GM23338 (cell line): ENCODE data around the gene SLC51A.

Source experiments
- EZH2 ChIP-seq: fragments of 200-600 bp; sonication (generic); IDR thresholded peaks from one replicate; pipeline ENCODE4 v1.8.0; 2017; ENCODE audit warnings: antibody characterized with exemption, mild to moderate bottlenecking, low read depth; ENCODE audit not compliant: unreplicated experiment
- EZH2phosphoT487 ChIP-seq: fragments of 200-600 bp; sonication (generic); IDR thresholded peaks from one replicate; pipeline ENCODE4 v1.8.1; 2018; ENCODE audit warnings: antibody characterized with exemption; ENCODE audit not compliant: unreplicated experiment
- JUNB ChIP-seq: IDR thresholded peaks from one replicate; pipeline ENCODE4 v1.6.1; 2016; ENCODE audit warnings: antibody characterized with exemption; ENCODE audit not compliant: unreplicated experiment
- NANOG ChIP-seq: IDR thresholded peaks from 2 replicates; pipeline ENCODE4 v1.6.1; 2016; ENCODE audit warnings: antibody characterized with exemption, borderline replicate concordance
- POLR2AphosphoS5 ChIP-seq: IDR thresholded peaks from 2 replicates; pipeline ENCODE4 v1.6.1; 2016; ENCODE audit warnings: antibody characterized with exemption, low read depth
- STAT1 ChIP-seq: IDR thresholded peaks from one replicate; pipeline ENCODE4 v1.6.1; 2016; ENCODE audit warnings: antibody characterized with exemption; ENCODE audit not compliant: unreplicated experiment
- TF ChIP-seq, protein P1 (sequence below), 2 experiments: fragments of 200-600 bp in 1 of 2; sonication (generic) in 1 of 2; conservative IDR thresholded peaks; 2 replicates each; pipeline versions ENCODE4 v1.5.1 to v1.6.1; 2016 to 2017; ENCODE audit warnings: antibody characterized with exemption in 2 of 2, low read depth in 2 of 2, mild to moderate bottlenecking in 2 of 2, moderate library complexity in 1 of 2
- TF ChIP-seq, protein P2 (sequence below): IDR thresholded peaks from 2 replicates; pipeline ENCODE4 v1.6.1; 2016; ENCODE audit warnings: antibody characterized with exemption

DNA sequence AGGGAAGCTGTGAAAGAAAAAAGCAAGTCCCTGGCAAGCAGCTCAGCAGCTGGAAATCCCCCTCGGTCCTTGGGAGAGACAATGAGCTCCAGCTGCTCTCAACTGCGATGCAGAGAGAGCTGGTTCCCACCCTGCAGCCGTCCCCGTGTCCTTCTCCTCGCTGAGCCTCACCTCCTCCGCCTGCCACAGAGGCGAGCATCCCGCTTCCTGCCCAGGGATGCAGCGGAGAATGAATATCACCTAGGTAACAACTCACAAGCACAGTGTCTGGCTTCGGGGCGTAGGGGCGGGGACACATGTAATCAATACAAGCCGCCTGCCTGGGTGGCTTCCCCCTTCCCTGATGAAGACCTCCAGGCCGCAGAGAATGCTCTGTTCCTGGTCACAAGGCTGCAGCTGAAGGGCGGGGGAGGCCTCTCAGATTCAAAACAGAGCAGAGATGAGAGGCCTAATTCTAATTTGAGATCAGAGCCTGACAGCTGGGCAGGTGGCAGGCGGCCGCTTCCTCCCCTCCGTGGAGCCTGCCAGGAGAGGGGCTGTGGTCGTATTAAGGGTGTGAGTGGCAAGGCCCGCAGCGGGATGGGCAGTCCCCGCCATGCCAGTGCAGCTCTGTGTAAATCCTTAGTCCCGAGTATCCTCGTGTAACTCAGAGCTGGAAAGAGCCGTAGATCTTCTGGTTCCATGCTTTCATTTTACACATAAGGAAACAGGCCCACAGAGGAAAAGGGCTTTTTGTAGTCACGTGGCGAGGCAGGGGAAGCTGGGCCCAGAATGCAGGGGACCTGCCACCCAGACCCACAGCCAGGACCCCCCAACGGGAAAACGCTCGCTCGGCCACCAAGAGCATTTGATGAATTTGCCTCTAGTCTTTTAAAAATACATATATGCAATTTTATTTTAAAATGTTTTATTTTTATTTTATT, 29.4 kb upstream of the SLC51A start:
- TF ChIP-seq, protein P1, sequence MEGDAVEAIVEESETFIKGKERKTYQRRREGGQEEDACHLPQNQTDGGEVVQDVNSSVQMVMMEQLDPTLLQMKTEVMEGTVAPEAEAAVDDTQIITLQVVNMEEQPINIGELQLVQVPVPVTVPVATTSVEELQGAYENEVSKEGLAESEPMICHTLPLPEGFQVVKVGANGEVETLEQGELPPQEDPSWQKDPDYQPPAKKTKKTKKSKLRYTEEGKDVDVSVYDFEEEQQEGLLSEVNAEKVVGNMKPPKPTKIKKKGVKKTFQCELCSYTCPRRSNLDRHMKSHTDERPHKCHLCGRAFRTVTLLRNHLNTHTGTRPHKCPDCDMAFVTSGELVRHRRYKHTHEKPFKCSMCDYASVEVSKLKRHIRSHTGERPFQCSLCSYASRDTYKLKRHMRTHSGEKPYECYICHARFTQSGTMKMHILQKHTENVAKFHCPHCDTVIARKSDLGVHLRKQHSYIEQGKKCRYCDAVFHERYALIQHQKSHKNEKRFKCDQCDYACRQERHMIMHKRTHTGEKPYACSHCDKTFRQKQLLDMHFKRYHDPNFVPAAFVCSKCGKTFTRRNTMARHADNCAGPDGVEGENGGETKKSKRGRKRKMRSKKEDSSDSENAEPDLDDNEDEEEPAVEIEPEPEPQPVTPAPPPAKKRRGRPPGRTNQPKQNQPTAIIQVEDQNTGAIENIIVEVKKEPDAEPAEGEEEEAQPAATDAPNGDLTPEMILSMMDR (conservative IDR thresholded peaks at IDR 0.05; ENCODE audit: low read depth in 2 of 2) = no peak
- TF ChIP-seq JUNB = no peak
- no peak for TF ChIP-seq EZH2phosphoT487
- 0 out of 2 replicates have a peak, but pooled peaks have one; percentile 8 for TF ChIP-seq NANOG
- TF ChIP-seq POLR2AphosphoS5 = no peak
- TF ChIP-seq, protein P2, sequence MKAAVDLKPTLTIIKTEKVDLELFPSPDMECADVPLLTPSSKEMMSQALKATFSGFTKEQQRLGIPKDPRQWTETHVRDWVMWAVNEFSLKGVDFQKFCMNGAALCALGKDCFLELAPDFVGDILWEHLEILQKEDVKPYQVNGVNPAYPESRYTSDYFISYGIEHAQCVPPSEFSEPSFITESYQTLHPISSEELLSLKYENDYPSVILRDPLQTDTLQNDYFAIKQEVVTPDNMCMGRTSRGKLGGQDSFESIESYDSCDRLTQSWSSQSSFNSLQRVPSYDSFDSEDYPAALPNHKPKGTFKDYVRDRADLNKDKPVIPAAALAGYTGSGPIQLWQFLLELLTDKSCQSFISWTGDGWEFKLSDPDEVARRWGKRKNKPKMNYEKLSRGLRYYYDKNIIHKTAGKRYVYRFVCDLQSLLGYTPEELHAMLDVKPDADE = no peak
- no peak for TF ChIP-seq STAT1
- TF ChIP-seq EZH2 = no peak
